GM12878 (cell line): ENCODE data around the gene SPATC1L. TPM values are rescaled to one million over a fixed set of nuclear protein-coding genes. Genes with fewer than 3 reads are reported as not detected.

Source experiments
- ATAC-seq: fragments of 200-7000 bp; cut with Tn5 transposase; 3 replicates; pipeline ENCODE4 v1.9.1; 2020; ENCODE audit warnings: mild to moderate bottlenecking, moderate library complexity
- BruUV-seq: library from RNA; stranded (reverse); fragments of 400-500 nt; replicated peaks from 2 replicates; lab custom pipeline; 2021; lab: Mats Ljungman, UMichigan
- CTCF ChIA-PET: fragments of 300-600 bp; sonication (Branson Sonifier 250); formaldehyde crosslinking; extraction: SDS; loops from one replicate; lab custom pipeline; 2021; ENCODE audit warnings: inconsistent platforms; lab: Yijun Ruan, JAX
- POLR2A ChIA-PET: fragments of 350-600 bp; formaldehyde crosslinking; extraction: SDS; loops from one replicate; lab custom pipeline; 2021; ENCODE audit warnings: inconsistent platforms; lab: Charles Lee
- RAD21 ChIA-PET: fragments of 300-600 bp; sonication (Branson Sonifier 250); formaldehyde crosslinking; loops from one replicate; lab custom pipeline; 2023; ENCODE audit warnings: antibody characterized with exemption; ENCODE audit not compliant: unreplicated experiment; lab: Charles Lee
- SMC1A ChIA-PET: fragments of 300-600 bp; sonication (Branson Sonifier 250); formaldehyde crosslinking; loops from one replicate; lab custom pipeline; 2023; ENCODE audit not compliant: unreplicated experiment, uncharacterized antibody; lab: Charles Lee
- DNase-seq: peaks from one replicate; pipeline ENCODE4 v3.0.0-alpha.2; 2011; ENCODE audit warnings: low read depth, low spot score
- FAIRE-seq: peaks from 3 replicates; lab custom pipeline; 2011; peaks lifted over from hg19 to GRCh38; lab: Jason Lieb, UNC
- H2AFZ ChIP-seq: 2 replicates; pipeline ENCODE4 v1.6.0; 2011; ENCODE audit warnings: low read depth, low read length, control low read depth; ENCODE audit not compliant: control insufficient read depth
- H3K27ac ChIP-seq: 2 replicates; pipeline ENCODE4 v1.5.1; 2011; ENCODE audit warnings: control low read depth; ENCODE audit not compliant: control insufficient read depth, insufficient read depth
- H3K27me3 ChIP-seq, 2 experiments: replicated peaks in 1 of 2; 2 replicates each; pipeline versions ENCODE4 v1.6.0 to v1.6.1; 2011; ENCODE audit warnings: low read length in 1 of 2; ENCODE audit not compliant: control insufficient read depth in 2 of 2, insufficient read depth in 2 of 2
- H3K36me3 ChIP-seq, 2 experiments: 2 replicates each; pipeline ENCODE4 v1.5.1; 2011; ENCODE audit warnings: low read length in 1 of 2; ENCODE audit not compliant: control insufficient read depth in 2 of 2, insufficient read depth in 2 of 2
- H3K4me1 ChIP-seq: 2 replicates; pipeline ENCODE4 v1.6.1; 2011; ENCODE audit warnings: mild to moderate bottlenecking, low read length, moderate library complexity, mixed read lengths; ENCODE audit not compliant: control insufficient read depth, insufficient read depth
- H3K4me2 ChIP-seq: 2 replicates; pipeline ENCODE4 v1.6.0; 2011; ENCODE audit warnings: control low read depth; ENCODE audit not compliant: control insufficient read depth, insufficient read depth
- H3K4me3 ChIP-seq: fragments of 200-600 bp; sonication (generic); 2 replicates; pipeline ENCODE4 v1.5.1; 2016
- H3K79me2 ChIP-seq: 2 replicates; pipeline ENCODE4 v1.6.0; 2011; ENCODE audit warnings: low read length; ENCODE audit not compliant: control insufficient read depth, insufficient read depth
- H3K9ac ChIP-seq: 2 replicates; pipeline ENCODE4 v1.8.0; 2011; ENCODE audit warnings: low read length, control low read depth, mixed read lengths; ENCODE audit not compliant: control insufficient read depth, insufficient read depth
- H3K9me3 ChIP-seq: replicated peaks from 3 replicates; pipeline ENCODE4 v1.5.1; 2011; ENCODE audit warnings: mild to moderate bottlenecking, low read length; ENCODE audit not compliant: control insufficient read depth, insufficient read depth
- H4K20me1 ChIP-seq: 2 replicates; pipeline ENCODE4 v1.6.0; 2011; ENCODE audit not compliant: control insufficient read depth, insufficient read depth
- CBX5 ChIP-seq: sonication (generic); IDR thresholded peaks from 2 replicates; pipeline ENCODE4 v1.6.1; 2016; ENCODE audit warnings: low read depth, moderate library complexity, mild to moderate bottlenecking, inconsistent platforms
- EED ChIP-seq: sonication (generic); IDR thresholded peaks from 2 replicates; pipeline ENCODE4 v1.6.1; 2016; ENCODE audit warnings: antibody characterized with exemption, low read depth
- MXI1 ChIP-seq: fragments of 150-350 bp; IDR thresholded peaks from 2 replicates; pipeline ENCODE4 v1.6.1; 2011; ENCODE audit warnings: low read depth, mild to moderate bottlenecking, inconsistent platforms, low read length, improper control_type of control experiment
- NRF1 ChIP-seq: conservative IDR thresholded peaks from 2 replicates; pipeline ENCODE4 v1.6.1; 2011; ENCODE audit warnings: mild to moderate bottlenecking, low read depth, low read length, improper control_type of control experiment
- RBBP5 ChIP-seq: fragments of 200-600 bp; sonication (generic); conservative IDR thresholded peaks from 2 replicates; pipeline ENCODE4 v1.6.1; 2016
- SRF ChIP-seq, 2 experiments: IDR thresholded peaks; 2 replicates each; pipeline ENCODE4 v1.6.1; 2011; ENCODE audit warnings: low read depth in 2 of 2, low read length in 2 of 2, mild to moderate bottlenecking in 1 of 2, moderate library complexity in 1 of 2
- STAT1 ChIP-seq: fragments of 450-650 bp; conservative IDR thresholded peaks from 2 replicates; pipeline ENCODE4 v1.6.1; 2014; ENCODE audit warnings: antibody characterized with exemption, mild to moderate bottlenecking
- TBL1XR1 ChIP-seq: IDR thresholded peaks from 2 replicates; pipeline ENCODE4 v1.6.1; 2012; ENCODE audit warnings: low read depth, low read length, improper control_type of control experiment
- ZBED1 ChIP-seq: IDR thresholded peaks from 2 replicates; pipeline ENCODE4 v1.6.1; 2016; ENCODE audit warnings: borderline replicate concordance
- ZNF217 ChIP-seq: fragments of 450-650 bp; IDR thresholded peaks from 2 replicates; pipeline ENCODE4 v1.6.1; 2017; ENCODE audit warnings: antibody characterized with exemption, mild to moderate bottlenecking
- WGBS: methylation state at CpG from one replicate; pipeline ENCODE4 v1.1.6; 2016; ENCODE audit warnings: low lambda C conversion rate; ENCODE audit not compliant: insufficient replicate concordance, insufficient coverage; ENCODE audit errors: missing lambda C conversion rate; 5-methylcytosine and 5-hydroxymethylcytosine counted together
- in situ Hi-C: fragments of 300-500 bp; cut with MboI; formaldehyde crosslinking; loops from 9 replicates; pipeline ENCODE4 v1.14.3; 2018; ENCODE audit warnings: mixed read lengths
- intact Hi-C: fragments of 100-400 bp; cut with micrococcal nuclease; formaldehyde crosslinking; loops from one replicate; pipeline ENCODE4 v1.14.2; 2022; ENCODE audit not compliant: unreplicated experiment
- polyA plus RNA-seq, 11 experiments: library from polyadenylated mRNA; depleted of rRNA in 4 of 11; unstranded in 6 of 11; stranded (reverse) in 5 of 11; fragments of >200 nt; fragmentation: Nextera tagmentation in 4 of 11; fragmentation: Illumina TruSeq in 1 of 11; extraction: Ambion mirVana in 4 of 11; extraction: Trizol in 1 of 11; gene quantifications; 1 replicate in 1 of 11; 2 replicates in 10 of 11; pipeline versions ENCODE4 v1.2.1 to v1.2.3, GENCODE V29; 2011 to 2016; ENCODE audit warnings: inconsistent platforms in 2 of 11, missing spikeins in 2 of 11, low read depth in 1 of 11
- total RNA-seq, 4 experiments: library from RNA; depleted of rRNA in 3 of 4; stranded (reverse); fragments of >200 nt in 3 of 4; fragmentation: Illumina TruSeq in 1 of 4; extraction: Trizol in 1 of 4; gene quantifications; 2 replicates each; pipeline versions ENCODE4 v1.2.1 to v1.2.3, GENCODE V29; 2013 to 2021

The SPATC1L gene
- total and polyA plus RNA-seq, 10 of the 15 experiments (the other 5 are each of a cell fraction or from before 2014, with no cell fraction given) = 1.4 to 16.0 (median 7.0) TPM; not detected in 2

DNA sequence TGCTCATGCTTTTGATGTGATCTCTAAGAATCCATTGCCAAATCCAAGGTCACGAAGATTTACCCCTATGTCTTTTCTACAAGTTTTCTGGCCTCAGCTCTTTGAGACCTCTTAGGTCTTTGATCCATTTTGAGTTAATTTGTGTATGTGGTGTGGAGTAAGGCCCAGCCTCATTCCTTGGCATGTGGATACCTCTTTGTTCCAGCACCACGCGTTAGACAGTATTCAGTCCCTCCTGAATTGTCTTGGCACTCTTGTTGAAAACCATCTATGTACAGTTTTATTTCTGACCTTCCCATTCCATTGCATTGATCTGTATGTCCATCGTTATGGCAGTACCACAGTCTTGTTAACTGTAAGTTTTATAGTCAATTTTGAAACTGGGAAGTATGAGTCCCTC is 20.9 kb downstream of the SPATC1L start:
- Histone ChIP-seq H4K20me1 (no peaks in the 10 kb centered on the region), H3K4me2 (no peak overlapping the region), H3K27me3 (no peaks in the 10 kb centered on the region), H3K9me3 (no peaks in the 10 kb centered on the region; the same call in 2 of the 3 replicates), H3K36me3 (no peaks in the 10 kb centered on the region), H2AFZ (no peak overlapping the region), H3K79me2 (no peaks in the 10 kb centered on the region), H3K9ac (no peak overlapping the region), H3K27ac (no peak overlapping the region), H3K4me3 (no peak overlapping the region), H3K4me1 (no peaks in the 10 kb centered on the region)
- TF ChIP-seq RBBP5 (no peak), EED (no peak), CBX5 (no peak), ZNF217 (no peak), SRF (IDR thresholded peaks at IDR 0.05; ENCODE audit: low read depth in 2 of 2, low read length in 2 of 2) (no peak), NRF1 (no peak), STAT1 (no peak), MXI1 (no peak), ZBED1 (no peak), TBL1XR1 (no peak)
- 86% methylated on average over 4 of the region's 4 CpGs for WGBS
- CTCF ChIA-PET = interaction anchor here (1.6 kb wide), 1 partner anchor 10 kb away, joined by 4 read pairs; no protein-coding TSS in a partner anchor
- intact Hi-C loops (no loop called here), in situ Hi-C loops (no loop called here)
- FAIRE-seq (no peak), ATAC-seq (no peak), DNase-seq (no peak)
- no TSS peak for BruUV-seq
- POLR2A ChIA-PET = no interaction called here
- RAD21 ChIA-PET = no interaction called here
- SMC1A ChIA-PET = no interaction called here
